HG02678 (cell line): ENCODE results near the gene CRACDL.

Experiments used
- ATAC-seq: cut with Tn5 transposase; IDR thresholded peaks from one replicate; pipeline ENCODE4 v1.9.1; 2021; ENCODE audit warnings: mild to moderate bottlenecking, moderate library complexity; ENCODE audit not compliant: unreplicated experiment

Gene CRACDL, protein sequence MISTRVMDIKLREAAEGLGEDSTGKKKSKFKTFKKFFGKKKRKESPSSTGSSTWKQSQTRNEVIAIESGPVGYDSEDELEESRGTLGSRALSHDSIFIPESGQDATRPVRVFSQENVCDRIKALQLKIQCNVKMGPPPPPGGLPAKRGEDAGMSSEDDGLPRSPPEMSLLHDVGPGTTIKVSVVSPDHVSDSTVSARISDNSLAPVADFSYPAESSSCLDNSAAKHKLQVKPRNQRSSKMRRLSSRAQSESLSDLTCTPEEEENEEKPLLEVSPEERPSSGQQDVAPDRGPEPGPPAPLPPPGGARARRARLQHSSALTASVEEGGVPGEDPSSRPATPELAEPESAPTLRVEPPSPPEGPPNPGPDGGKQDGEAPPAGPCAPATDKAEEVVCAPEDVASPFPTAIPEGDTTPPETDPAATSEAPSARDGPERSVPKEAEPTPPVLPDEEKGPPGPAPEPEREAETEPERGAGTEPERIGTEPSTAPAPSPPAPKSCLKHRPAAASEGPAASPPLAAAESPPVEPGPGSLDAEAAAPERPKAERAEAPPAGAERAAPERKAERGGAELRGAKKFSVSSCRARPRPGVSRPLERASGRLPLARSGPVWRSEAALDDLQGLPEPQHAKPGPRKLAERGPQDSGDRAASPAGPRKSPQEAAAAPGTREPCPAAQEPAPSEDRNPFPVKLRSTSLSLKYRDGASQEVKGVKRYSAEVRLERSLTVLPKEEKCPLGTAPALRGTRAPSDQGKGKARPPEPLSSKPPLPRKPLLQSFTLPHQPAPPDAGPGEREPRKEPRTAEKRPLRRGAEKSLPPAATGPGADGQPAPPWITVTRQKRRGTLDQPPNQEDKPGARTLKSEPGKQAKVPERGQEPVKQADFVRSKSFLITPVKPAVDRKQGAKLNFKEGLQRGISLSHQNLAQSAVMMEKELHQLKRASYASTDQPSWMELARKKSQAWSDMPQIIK

DNA sequence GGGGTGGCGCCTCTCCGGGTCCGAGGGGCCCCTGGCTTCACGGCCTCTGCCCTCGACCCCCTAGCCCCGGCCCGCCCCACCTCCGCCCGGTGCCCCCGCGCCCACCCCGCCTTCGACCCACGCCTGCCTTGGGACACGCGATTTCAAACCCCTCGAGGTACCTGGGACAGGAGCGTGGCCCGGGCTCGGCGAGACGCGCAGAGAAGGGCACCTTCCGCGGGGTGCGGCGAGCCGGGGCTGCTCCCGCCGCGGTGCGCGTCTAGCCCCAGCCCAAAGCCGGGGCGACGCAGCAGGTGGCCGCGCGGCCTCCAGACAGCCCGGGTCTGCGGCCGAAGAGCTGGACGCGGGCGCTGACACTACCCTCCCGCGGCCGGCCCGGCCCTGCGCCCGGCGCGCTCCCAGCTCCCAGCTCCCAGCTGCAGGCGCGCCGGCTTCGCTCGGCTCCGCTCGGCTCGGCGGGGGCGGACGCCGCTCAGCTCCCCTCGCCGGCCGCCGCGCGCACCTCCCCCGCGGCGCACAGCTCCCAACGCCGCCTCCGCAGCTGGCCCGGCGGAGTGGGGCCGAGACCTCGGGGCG lies at the start of gene CRACDL:
Gene CRACDL, minus strand, starts transcription at position 449 of the 576 bp plus-strand sequence. CDS start 89,425 bp downstream, outside the sequence.
- no peak for ATAC-seq

- ATAC-seq, result no peak
Measured at GRCh38 chr2:98975611-98976010, 39.6 kb upstream of the CRACDL start.

DNA sequence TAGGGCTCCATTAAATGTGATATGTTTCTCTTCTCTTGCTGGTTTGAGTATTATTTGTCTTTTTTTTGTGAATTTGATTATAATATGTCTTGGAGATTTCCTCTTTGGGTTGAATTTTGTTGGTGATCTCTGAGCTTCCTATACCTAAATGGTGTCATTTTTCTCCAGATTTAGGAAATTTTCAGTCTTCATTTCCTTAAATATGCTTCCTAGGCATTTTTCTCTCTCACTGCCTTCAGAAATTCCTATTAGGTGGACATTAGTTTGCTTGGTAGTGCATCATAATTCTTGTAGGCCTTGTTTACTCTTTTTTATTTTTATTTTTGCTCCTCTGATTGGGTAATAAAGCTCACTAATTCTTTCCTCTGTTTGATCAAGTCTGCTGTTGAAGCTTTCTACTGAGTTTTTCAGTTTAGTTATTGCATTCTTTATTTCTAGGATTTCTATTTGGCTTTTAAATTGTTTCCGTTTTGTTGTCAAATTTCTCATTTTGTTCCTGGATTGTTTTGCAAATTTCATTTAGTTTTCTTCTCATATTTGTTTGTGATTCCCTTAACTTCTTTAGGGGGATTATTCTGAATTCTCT lies 36.6 kb upstream of the CRACDL start:
- no peak for ATAC-seq

- no peak for ATAC-seq
Measured at GRCh38 chr2:98959810-98960507, 23.9 kb upstream of the CRACDL start.

DNA sequence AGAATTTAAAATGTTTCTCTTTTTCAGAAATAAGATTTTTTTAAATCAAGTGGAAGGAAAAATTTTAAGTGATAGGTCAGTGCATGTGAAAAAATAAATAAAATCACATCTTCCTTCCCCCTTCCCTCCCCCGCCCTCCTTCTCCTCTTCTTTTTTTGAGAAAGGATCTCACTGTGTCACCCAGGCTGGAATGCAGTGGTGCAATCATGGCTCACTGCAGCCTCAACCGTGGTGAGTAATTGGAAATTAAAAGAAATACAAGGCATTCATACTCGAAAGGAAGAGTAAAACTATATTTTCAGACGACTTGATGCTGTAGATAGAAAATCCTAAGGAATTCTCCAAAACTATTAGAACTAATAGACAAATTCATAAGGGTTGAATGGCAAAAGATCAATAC lies 16.9 kb upstream of the CRACDL start:
- ATAC-seq, result no peak

- ATAC-seq, result no peak
Measured at GRCh38 chr2:98948956-98949739, 13.1 kb upstream of the CRACDL start.

GRCh38 chr2:98947554-98947953 lies 11.5 kb upstream of the CRACDL start:
- ATAC-seq, result no peak

GRCh38 chr2:98946855-98947254 lies 10.8 kb upstream of the CRACDL start:
- ATAC-seq, result no peak

GRCh38 chr2:98944775-98945174 lies 8.8 kb upstream of the CRACDL start:
- no peak for ATAC-seq

- no peak for ATAC-seq
Measured at GRCh38 chr2:98940102-98940501, 4.1 kb upstream of the CRACDL start.

DNA sequence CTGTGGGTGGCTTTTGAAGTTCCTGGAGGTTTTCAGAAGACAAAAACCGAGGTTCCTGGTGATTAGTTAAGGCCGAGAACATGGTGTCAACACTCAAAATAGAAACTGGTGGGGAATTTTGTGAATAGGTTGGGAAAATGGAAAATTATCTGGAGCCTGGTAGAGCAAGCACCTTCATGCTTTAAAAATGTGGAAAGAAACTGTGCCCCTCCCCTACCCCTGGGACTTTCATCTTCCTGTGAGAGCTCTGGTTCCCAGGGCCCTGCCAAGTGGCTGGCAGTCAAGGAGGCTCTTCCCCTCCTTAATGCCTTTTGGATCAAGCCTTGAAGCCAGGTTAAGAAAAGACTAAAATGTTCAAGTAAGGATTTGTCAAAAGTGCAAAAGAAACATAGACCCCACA lies 1.9 kb upstream of the CRACDL start:
- no peak for ATAC-seq

DNA sequence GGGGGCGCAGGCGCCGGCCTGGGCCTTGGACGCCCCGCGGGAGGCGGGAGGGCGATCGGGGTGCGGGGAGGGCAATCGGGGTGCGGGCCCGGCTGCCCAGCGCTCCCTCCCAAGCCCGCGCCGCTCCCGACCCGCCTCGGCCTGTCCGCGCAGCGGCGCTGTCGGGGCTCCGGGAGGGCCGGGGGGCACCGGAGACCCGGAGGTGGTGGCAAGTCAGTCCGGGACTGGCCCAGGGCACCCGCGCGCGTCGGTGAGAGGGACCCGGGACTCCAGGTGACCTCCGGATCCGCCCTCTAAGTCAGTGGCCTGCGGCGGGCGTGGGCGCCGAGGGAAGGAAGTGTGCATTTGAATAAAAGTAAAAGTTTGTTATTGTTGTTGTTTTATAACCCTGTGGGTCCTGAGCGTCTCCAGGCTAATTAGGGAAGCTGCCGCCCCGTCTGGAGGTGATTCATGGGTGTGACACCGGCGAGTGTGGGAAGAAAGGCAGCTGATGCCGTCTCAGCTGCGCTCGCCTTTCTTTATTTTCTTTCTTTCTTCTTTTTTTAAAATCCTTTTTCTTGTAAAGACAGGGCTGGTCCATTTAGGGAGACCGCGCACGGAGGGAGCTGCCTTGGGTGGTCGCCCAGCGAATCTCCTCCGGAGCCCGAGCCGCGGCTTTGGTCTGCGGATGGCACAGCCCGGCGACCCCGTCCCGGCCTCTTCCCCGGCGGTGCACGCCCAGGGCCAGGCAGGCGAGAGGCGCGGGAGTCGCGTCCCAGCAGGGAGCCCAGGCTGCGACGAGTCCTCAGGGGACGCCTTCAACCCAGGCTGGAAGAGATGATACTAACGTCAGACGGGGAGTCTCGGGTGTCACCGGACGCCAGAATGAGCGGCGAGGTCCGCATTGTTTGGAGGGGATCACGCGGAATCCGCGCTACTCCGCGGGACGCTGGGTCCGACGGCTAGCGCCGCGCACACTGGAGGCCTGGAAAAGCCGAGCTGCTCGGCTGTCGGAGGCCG lies 627 bp upstream of the CRACDL start:
- no peak for ATAC-seq

GRCh38 chr2:98935111-98935770 lies 784 bp downstream of the CRACDL start:
- no peak for ATAC-seq

DNA sequence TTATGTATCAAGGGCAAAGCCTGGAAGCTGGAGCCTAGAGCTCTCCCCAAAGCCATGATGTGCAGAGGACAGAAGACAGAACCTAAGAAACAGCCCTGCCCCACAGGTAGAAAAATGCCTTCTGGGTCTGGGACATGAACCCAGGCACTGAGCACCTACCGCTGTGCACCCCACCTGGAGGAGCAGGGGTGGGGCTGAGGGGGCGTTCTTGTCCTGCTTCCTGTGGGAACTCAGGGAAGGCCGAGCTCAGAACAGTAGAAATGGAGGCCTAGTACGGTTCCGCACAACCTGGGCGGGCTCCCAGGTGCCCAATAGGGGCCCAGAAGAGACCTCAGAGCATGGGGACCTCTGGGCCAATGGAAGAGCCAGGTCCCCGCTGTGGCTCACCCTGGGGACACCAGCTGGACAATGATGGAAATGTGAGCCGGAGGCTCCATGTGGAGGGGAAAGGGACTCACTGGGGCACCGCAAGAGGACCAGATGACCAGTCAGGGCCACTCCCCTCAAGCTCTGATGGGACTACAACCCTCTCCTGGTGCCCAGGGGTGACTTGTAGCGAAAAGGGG lies 3.2 kb downstream of the CRACDL start:
- ATAC-seq, result no peak

- no peak for ATAC-seq
Measured at GRCh38 chr2:98932164-98932563, 3.9 kb downstream of the CRACDL start.

DNA sequence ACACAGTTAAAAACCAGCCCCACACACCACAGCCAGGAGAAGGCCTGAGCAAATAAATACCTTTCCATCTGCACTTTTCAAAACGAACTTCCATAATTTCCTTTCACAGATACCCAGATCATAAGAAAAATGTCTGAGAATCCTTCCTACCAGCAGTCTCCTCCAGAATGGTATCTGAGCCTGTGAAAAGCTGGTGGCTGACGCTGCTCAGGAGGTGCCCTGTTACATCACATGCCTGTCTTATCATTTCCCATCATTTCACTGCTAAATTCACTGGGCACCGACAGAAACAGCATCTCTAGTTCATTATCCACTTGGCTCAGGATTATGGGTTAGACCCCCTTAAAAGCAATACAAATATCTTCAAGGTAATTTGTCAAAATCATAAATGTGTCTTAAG lies 4.4 kb downstream of the CRACDL start:
- ATAC-seq, result no peak

- ATAC-seq, result no peak
Measured at GRCh38 chr2:98929920-98930319, 6.1 kb downstream of the CRACDL start.

- no peak for ATAC-seq
Measured at GRCh38 chr2:98928242-98928641, 7.8 kb downstream of the CRACDL start.
